KOPT-K1 (cell line): ENCODE measurements around the gene WDR64.

Experiments
- H3K27ac ChIP-seq: fragments of 200-600 bp; sonication (generic); 2 replicates; pipeline ENCODE4 v1.5.1; 2016; ENCODE audit warnings: antibody characterized with exemption, mild to moderate bottlenecking, low read depth, low read length; ENCODE audit not compliant: poor library complexity, severe bottlenecking
- H3K36me3 ChIP-seq: fragments of 200-600 bp; sonication (generic); 2 replicates; pipeline ENCODE4 v1.5.1; 2017; ENCODE audit warnings: antibody characterized with exemption, mild to moderate bottlenecking, low read length, moderate library complexity; ENCODE audit not compliant: insufficient read depth
- H3K9me3 ChIP-seq: fragments of 200-600 bp; sonication (generic); 2 replicates; pipeline ENCODE4 v1.5.1; 2017; ENCODE audit warnings: antibody characterized with exemption, low read length, mild to moderate bottlenecking; ENCODE audit not compliant: insufficient read depth, poor library complexity, severe bottlenecking

WDR64 gene

DNA sequence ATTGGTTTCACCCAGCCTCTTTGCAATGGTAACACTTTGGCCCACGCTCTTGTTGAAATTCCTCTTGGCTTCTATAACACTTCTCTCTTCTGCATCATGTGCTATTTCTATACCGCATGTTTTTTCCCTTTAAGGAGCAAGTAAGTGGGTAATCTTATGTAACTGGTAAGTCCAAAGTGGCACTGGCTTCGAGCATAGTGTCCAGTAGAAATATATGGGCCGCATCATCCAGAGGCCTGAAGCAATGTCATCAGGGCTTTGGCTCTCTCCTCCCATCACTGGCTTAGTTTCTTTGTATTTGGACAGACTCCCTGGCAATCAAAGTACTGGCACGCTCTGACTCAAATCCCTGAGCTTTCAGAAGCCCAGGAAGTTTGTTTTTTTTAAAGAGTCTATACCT lies 29.4 kb upstream of the WDR64 start:
- Histone ChIP-seq H3K9me3 (no peaks in the 10 kb centered on the region), H3K27ac (no peak overlapping the region), H3K36me3 (peaks cover 8% of the 10 kb centered on the region)

DNA sequence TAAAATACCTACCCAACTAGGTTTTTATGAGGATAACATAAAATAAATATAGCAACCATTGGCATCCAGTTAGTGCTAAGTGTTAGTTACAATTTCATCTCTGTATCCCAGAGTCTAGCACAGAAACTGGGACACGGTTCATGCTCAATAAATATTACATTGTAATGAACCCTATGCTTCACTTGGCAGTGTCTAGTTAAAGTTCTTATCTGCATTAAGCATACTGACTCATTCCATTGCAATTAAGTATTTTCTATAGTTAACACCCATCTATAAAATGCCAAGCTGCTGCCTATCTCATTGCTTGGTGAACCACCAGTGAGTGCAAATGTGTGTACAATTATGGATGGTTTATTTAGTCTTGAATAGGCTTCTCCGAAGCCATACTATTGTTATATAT lies 27.1 kb upstream of the WDR64 start:
- Histone ChIP-seq H3K27ac (no peak overlapping the region), H3K36me3 (peaks cover 14% of the 10 kb centered on the region), H3K9me3 (no peaks in the 10 kb centered on the region)

DNA sequence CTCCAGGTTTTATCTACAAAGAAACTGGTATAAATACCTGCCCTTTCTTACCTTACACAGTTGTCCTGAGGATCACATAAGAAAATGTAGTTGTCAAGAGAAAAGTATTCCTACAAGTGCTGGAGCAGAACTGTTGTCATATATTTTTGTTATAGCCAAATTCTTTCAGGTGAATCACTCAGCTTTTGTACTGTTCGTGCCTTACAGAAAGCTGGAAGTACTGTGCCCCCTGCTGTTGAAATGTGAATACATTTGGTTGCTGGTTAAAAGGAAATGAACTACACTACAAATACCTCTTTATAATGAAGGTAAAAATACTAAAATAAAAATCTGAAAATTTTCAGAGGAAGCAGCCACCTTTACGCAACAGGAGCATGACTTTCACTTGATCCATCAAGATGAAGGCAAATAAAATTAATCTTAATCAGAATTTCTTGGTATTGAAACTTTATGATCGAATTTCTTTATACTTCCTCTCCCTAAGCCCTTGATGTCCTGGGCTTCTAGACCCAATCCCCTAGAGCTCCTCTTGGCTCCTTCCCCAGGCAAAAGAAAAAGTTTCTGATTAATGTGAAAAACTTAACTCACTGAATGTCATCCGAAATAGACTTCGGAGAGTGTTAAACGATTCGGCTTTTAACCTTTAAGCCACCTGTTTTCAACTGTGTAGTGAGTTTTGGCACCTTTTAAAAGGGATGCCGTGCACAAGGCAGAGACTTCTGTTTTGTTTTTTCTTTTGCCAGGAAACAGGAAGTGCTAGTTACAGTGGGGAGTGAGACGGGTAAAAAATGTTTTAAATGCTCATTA lies 24.4 kb upstream of the WDR64 start:
- Histone ChIP-seq H3K27ac (peak overlapping the region; percentile 13), H3K36me3 (peaks cover 28% of the 10 kb centered on the region), H3K9me3 (no peaks in the 10 kb centered on the region)

DNA sequence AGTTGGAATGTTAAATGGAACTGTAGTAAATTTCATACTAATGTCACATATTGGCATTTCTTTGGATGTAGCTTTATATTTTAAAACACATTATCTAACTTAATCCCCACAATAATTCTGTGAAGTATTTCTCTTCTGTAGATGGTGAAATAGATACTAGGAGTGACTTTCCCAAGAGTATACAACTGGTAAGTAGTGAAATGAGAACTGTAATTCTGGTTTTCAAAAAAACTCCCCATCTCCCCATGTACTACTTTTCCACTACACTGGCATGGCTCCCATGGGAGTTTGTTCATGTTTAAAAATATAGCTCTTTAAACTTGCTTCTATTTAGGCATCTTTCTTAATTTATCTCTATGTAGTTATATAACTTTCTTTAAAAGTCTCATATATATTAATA lies 22.1 kb upstream of the WDR64 start:
- no peak overlapping the region for H3K27ac ChIP-seq
- H3K9me3 ChIP-seq, result no peaks in the 10 kb centered on the region
- H3K36me3 ChIP-seq, result peaks cover 47% of the 10 kb centered on the region

DNA sequence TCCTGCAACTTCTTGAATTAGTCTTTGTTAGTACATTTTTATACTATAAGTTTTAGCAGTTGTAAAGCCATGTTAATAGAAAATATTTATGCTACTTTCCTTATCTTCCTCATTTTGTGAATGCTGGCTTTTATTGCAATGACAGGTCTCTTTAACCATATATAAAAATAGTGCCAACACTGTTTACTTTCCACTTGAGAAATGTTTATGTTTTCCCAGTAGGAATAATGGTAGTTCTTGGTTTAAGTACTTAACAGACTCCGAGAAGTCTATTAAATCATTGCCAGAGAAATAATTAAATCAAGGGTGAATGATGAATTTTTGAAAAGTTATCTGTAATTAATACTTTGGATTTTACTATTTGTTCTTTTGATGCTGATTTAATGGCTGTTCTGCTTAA lies 21.6 kb upstream of the WDR64 start:
- no peaks in the 10 kb centered on the region for H3K9me3 ChIP-seq
- H3K27ac ChIP-seq, result no peak overlapping the region
- H3K36me3 ChIP-seq, result peaks cover 51% of the 10 kb centered on the region

DNA sequence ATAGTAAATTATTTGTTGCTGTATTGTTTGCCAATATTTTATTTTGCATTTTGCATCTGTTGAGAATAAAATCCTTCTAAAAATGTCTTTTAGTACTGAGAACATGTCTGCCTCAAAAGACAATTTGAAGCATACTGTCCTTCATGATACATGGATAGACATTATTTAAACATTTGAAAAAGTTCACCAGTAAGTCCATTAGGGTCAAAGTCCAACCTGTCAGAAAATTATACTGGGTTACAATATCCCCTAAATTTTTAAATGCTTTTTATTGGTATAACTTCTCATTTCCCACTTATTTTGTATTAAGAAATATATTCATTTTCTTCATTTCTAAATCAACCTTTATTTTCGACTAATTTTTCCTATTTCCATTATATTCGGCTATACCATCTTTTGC lies 21.2 kb upstream of the WDR64 start:
- no peak overlapping the region for H3K27ac ChIP-seq
- no peaks in the 10 kb centered on the region for H3K9me3 ChIP-seq
- peaks cover 50% of the 10 kb centered on the region for H3K36me3 ChIP-seq

DNA sequence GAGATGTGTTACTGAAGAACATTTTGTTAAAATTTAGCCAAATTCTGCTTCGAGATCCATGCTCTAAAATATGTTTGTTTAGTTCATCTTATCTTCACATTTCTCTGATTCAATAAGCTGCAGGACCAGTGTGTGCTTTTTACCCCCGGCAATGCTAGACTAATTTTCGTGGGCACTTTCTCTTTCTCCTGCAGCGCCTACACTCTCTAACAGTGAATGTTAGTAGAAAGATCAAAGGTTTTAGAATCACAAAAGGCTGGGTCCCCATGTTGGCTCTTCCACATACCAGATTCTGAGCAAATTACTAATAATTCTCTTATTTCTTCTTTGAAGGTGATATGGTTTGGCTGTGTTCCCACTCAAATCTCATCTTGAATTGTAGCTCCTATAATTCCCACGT lies 20.4 kb upstream of the WDR64 start:
- Histone ChIP-seq H3K36me3 (peaks cover 50% of the 10 kb centered on the region), H3K27ac (no peak overlapping the region), H3K9me3 (no peaks in the 10 kb centered on the region)

DNA sequence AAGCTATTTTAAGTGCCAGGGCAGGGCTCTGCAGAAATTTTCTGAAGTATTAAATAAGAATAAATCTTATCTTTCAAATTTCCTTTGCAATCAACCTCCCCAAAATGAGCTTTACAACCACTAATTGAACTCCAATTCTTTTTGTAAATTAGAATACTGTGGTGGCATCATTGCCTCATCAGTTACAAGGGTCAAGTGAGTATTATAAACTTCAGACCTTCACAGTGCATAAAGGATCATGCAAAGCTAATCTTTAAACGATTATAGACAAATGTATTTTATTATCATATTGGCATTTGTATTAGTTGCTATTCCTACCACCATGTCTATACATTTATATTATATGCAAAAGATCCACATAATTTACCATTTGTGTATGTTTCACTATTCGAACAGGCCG lies 19.1 kb upstream of the WDR64 start:
- Histone ChIP-seq H3K27ac (no peak overlapping the region), H3K36me3 (peaks cover 48% of the 10 kb centered on the region), H3K9me3 (no peaks in the 10 kb centered on the region)

DNA sequence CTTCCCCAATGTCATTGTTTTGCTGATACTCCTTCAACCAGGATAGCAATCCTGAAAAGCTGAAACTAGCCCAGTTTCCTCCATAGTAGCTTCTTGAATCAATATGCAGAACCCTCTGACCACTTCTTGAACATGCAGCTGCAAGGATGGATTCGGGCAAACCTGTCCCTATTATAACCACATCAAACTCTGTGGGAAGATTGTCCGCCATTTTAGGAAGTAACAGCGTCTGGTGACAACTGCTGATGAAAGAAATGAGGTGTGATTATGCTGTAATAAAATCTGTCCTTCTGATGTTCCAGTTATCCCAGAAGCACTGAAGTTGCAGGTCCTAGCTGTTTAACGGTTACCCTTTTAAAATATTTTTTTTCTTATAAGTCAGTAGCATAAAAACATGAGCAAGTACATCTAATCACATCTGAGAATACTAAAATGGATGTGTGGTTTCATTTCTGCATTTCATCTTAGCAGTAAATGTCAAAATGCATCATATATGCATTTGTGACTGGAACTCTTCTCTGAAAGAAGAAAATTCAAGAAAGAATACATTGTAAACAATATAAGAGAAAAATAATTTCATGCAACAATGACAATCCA lies 16.4 kb upstream of the WDR64 start:
- Histone ChIP-seq H3K36me3 (peaks cover 43% of the 10 kb centered on the region), H3K27ac (peak overlapping the region; percentile 2), H3K9me3 (no peaks in the 10 kb centered on the region)

DNA sequence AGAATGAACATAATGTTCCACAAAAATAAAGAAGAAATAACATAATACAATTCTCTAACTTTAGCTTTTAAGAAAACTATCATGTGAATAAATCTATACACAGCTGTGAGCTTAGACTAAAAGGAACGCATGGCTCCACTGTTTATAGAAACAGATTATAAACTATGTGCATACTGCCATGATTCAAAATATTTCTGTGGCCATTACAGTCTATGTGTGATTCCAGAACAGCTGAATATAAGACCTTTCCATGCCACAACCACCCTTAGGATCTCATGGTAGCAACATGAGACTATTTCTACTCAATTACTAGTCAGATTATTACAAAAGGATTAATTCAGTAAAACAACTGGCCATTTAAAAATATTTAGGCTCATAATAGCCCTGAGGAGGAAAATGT lies 15.8 kb upstream of the WDR64 start:
- H3K27ac ChIP-seq, result peak overlapping the region; percentile 2
- H3K36me3 ChIP-seq, result peaks cover 43% of the 10 kb centered on the region
- H3K9me3 ChIP-seq, result no peaks in the 10 kb centered on the region

DNA sequence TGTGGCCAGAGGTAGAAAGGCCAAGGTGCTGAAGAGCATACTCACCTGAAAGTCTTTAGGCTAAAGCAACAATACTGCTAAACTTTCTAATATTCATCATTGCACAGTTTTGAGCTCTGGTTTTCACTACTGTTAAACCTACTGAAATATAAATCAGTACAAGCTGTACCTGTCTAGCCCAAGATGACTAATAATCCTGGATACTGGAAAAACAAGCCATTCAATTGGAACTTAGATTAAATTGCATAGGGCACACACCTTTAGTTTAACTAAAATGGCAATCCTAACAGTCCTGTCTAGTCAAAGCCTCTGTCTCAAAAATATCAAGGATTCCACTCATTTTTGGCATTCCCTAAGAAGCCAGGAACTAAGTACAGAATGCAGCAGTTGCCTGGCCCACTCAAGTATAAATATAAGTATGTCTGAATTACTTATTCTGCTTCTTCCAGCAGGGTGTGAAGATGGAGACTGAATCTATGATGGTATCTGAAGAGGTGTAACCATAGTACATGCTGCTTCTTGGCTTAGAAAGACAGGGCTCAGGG lies 15.0 kb upstream of the WDR64 start:
- no peaks in the 10 kb centered on the region for H3K9me3 ChIP-seq
- peaks cover 35% of the 10 kb centered on the region for H3K36me3 ChIP-seq
- no peak overlapping the region for H3K27ac ChIP-seq

DNA sequence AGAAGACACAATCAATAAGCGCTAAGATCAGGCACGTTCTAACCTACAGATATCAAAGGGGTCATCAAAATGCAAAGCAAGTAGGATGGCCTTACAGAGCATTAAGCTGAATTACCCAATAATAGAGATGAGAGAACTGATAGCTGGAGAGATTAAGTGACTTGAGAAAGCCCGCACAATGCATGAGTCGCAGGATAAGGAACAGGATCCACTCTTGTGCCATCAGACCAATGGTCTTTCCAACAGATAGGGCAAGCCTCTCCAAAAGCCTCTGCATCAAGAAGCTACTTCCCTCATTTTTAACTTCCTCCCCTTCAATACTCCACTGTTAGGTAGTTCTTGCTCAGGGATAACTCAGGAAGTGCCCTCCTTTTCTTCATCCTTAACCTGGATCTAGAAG lies 14.5 kb upstream of the WDR64 start:
- H3K9me3 ChIP-seq, result no peaks in the 10 kb centered on the region
- peaks cover 30% of the 10 kb centered on the region for H3K36me3 ChIP-seq
- no peak overlapping the region for H3K27ac ChIP-seq

DNA sequence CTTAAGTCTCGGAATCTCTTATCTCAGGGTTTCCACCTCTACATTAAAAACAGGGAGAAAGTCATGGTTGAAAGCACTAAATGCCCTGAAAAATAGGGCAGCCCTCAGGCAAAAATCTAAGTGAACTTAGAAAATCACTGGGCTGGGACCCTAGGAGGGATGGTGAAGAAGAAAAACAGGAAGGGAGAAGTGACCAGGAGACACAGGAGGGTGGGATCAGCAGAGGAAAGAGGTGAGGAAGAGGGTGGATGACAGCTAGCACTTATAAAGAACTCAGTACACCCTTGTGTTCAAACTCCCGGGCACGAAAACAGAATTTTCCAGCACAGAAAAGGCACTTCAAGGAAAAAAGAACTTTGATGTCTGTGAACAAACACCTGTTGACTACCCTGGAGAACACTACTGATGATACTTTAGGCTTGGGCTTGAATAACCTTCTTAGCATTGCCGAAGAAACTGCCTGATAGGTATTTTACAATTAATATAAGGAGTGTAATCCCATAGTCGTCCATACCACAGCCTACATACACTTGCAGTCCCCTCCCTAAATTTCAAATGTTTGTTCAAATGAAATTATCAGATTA lies 13.9 kb upstream of the WDR64 start:
- peaks cover 24% of the 10 kb centered on the region for H3K36me3 ChIP-seq
- peak overlapping the region; percentile 1 for H3K27ac ChIP-seq
- no peaks in the 10 kb centered on the region for H3K9me3 ChIP-seq

DNA sequence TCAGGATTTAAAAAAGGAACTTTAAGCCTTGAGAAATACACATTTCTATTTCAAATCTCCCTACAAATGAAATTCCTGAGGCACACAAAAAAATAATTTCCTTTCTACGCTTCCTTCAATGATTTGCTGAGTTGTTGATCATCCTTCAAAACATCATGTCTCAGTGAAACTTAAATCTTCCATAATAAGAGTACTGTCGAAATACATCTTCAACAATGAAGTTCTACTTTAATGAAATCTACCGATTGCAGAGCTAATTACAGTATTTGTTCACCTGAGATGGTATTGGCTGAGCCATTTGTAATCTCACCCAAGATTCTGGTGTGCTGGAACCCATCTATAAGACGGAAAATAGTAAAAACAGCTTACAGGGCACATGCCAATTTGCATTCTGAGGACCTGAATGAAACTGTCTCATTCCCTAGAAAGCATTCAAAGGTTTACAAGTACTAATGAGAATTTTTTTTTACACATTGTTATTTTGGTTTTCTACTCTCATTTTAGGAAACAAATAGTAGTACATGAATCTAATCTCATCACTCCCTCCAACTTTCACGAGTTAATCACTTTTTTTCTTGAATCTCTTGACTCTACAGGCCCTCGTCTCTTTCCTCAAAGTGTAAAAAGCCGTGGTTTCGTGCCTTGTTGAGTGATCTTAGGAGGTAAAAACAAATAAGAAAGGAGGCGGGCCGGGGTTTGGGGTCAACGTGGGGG lies 13.0 kb upstream of the WDR64 start:
- H3K9me3 ChIP-seq, result no peaks in the 10 kb centered on the region
- peaks cover 16% of the 10 kb centered on the region for H3K36me3 ChIP-seq
- H3K27ac ChIP-seq, result peak overlapping the region; percentile 91

DNA sequence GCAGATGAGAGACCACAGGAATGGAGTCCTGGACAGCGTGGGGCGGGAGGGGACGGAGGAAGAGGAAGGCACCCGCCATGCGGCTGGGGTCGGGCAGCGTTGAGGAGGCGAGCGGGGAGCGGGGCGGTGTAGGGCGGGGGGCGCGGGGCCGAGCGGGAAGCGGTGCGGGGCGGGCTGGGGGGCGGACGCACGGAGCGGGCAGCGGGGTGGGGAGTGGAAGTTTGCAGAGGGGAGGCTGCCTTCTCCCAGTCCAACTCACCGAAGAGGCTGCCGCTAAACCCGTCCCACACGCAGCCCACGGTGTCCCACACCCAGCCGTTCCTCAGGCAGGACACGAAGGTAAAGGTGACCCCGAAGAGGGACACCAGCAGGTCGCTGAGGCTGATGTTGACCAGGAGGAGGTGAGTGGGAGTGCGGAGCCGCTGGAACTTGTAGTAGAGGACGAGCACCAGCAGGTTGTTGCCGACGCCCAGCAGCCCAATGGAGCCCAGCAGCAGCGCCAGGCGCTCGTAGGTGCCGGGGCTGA lies 12.4 kb upstream of the WDR64 start:
- Histone ChIP-seq H3K9me3 (no peaks in the 10 kb centered on the region), H3K36me3 (peaks cover 9% of the 10 kb centered on the region), H3K27ac (peak overlapping the region; percentile 91)
